Choroid plexus epithelial cell (primary cell): ENCODE measurements around the gene NFATC1.

Experiments
- DNase-seq: peaks from one replicate; pipeline ENCODE4 v3.0.0-alpha.2; 2010; ENCODE audit warnings: low read depth
- H3K4me3 ChIP-seq: 2 replicates; pipeline ENCODE4 v1.5.1; 2011; ENCODE audit warnings: low read depth, mild to moderate bottlenecking, control low read depth, low read length, moderate library complexity
- CTCF ChIP-seq: conservative IDR thresholded peaks from 2 replicates; pipeline ENCODE4 v1.5.1; 2011; ENCODE audit warnings: low read depth, mild to moderate bottlenecking, control low read depth, inconsistent platforms, low read length, moderate library complexity

NFATC1 gene

GRCh38 chr18:79516441-79516931, 120.8 kb downstream of the NFATC1 start:
- TF ChIP-seq CTCF = no peak
- H3K4me3 ChIP-seq = no peak overlapping the region
- DNase-seq = no peak

- no peak for TF ChIP-seq CTCF
- DNase-seq = no peak
- no peak overlapping the region for H3K4me3 ChIP-seq
Observed at GRCh38 chr18:79517341-79517740, 121.6 kb downstream of the NFATC1 start.

- DNase-seq = no peak
- H3K4me3 ChIP-seq = no peak overlapping the region
- no peak for TF ChIP-seq CTCF
Observed at GRCh38 chr18:79518028-79518682, 122.4 kb downstream of the NFATC1 start.

GRCh38 chr18:79518683-79519128, 123.0 kb downstream of the NFATC1 start:
- H3K4me3 ChIP-seq = no peak overlapping the region
- no peak for TF ChIP-seq CTCF
- DNase-seq = no peak

GRCh38 chr18:79519751-79520477, 124.2 kb downstream of the NFATC1 start:
- no peak for DNase-seq
- no peak for TF ChIP-seq CTCF
- no peak overlapping the region for H3K4me3 ChIP-seq

GRCh38 chr18:79520478-79521390, 125.0 kb downstream of the NFATC1 start:
- no peak overlapping the region for H3K4me3 ChIP-seq
- no peak for DNase-seq
- TF ChIP-seq CTCF = no peak
